Measurements from ENCODE around the gene NCAPD3. TPM values are rescaled to one million over a fixed set of nuclear protein-coding genes. Genes with fewer than 3 reads are reported as not detected.

NCAPD3 gene
- polyA plus RNA-seq, 3 donors: 4.0 to 15.2 (median 6.0) TPM

DNA sequence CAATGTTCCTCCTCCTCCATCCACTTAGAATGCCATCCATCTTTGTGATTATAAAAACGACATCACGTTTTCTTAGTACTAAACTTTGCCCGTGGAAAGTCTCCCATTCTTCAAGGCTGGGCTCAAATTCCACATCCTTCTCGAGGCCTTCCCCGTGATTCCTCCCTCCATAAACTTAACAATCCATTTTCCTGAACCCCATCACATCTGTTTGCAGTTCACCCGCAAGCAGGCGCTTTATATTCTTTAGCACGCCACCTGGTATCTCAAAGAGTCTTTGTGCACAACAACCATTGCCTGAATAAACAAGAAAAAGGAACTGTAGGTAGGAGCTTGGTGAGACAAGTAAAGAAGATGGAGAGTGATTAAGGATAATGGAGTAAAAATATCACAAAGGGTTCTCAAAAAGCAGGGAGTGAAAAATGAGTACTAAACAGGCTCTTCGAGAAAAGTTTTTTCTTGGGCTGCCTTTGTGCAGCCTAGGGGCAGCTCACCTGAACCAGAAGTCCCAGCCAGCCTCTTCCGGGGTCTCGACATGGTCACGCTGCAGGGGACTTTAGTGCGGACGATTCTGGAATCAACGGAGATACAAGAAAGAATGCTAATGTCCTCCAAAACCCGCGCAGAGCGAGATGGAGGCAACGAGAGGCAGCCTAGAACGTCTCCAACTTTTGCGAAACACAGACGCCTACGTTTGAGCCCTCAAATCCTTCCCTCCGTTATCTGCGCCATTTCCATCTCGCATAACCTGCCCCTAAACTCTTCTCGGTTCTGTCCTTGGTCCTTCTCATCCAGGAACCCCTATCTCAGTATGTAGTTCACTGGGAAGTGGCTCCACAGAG lies 28.8 kb upstream of the NCAPD3 start:
- intact Hi-C loops (cut with micrococcal nuclease): loop anchor here in 1 of 2 donors (5.0 kb wide), 1 partner anchor 35 kb away; no protein-coding TSS in a partner anchor
- WGBS (ENCODE audit: insufficient coverage): 8% methylated on average over 15 of the region's 27 CpGs
- H3K4me3 Mint-ChIP-seq: peak overlapping the region; percentile 95 to 96
- no peak for DNase-seq
- TF ChIP-seq, protein P1, sequence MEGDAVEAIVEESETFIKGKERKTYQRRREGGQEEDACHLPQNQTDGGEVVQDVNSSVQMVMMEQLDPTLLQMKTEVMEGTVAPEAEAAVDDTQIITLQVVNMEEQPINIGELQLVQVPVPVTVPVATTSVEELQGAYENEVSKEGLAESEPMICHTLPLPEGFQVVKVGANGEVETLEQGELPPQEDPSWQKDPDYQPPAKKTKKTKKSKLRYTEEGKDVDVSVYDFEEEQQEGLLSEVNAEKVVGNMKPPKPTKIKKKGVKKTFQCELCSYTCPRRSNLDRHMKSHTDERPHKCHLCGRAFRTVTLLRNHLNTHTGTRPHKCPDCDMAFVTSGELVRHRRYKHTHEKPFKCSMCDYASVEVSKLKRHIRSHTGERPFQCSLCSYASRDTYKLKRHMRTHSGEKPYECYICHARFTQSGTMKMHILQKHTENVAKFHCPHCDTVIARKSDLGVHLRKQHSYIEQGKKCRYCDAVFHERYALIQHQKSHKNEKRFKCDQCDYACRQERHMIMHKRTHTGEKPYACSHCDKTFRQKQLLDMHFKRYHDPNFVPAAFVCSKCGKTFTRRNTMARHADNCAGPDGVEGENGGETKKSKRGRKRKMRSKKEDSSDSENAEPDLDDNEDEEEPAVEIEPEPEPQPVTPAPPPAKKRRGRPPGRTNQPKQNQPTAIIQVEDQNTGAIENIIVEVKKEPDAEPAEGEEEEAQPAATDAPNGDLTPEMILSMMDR (IDR thresholded peaks at IDR 0.05): no peak
- Histone ChIP-seq H3K9me3 (replicated peaks in 1 of 2; ENCODE audit: control insufficient read depth in 1 of 2, insufficient read depth in 1 of 2, low read length in 2 of 2) (no peaks in the 10 kb centered on the region), H3K9ac (ENCODE audit: insufficient read depth, low read length, poor library complexity, severe bottlenecking) (peak overlapping the region; percentile 76), H3K36me3 (replicated peaks in 1 of 2; ENCODE audit: control insufficient read depth in 1 of 2, insufficient read depth in 2 of 2, low read length in 2 of 2) (peaks cover 17 to 38% of the 10 kb centered on the region in 2 donors), H3K27me3 (ENCODE audit: control insufficient read depth in 2 of 2, insufficient read depth in 2 of 2, low read length in 2 of 2) (no peaks in the 10 kb centered on the region), H4K20me1 (ENCODE audit: insufficient read depth, low read length) (no peaks in the 10 kb centered on the region), H2AFZ (ENCODE audit: insufficient read depth, low read depth, low read length, poor library complexity, severe bottlenecking) (peak overlapping the region; percentile 98), H3K79me2 (ENCODE audit: insufficient read depth, low read length) (peaks cover 17% of the 10 kb centered on the region), H3K4me1 (ENCODE audit: control insufficient read depth in 1 of 2, insufficient read depth in 2 of 2, low read length in 2 of 2) (peaks cover 33 to 37% of the 10 kb centered on the region in 2 donors), H3K4me3 (replicated peaks in 1 of 3; ENCODE audit: low read depth in 2 of 3, low read length in 3 of 3) (peak overlapping the region; percentile 68 to 97 (median 96)), H3K4me2 (replicated peaks; ENCODE audit: extremely low read depth, low read length, poor library complexity, severe bottlenecking) (peak overlapping the region; percentile 86), H3K27ac (ENCODE audit: low read depth in 1 of 2, low read length in 2 of 2) (peak overlapping the region in 1 of 2 donors; percentile 62)
- peak overlapping the region; percentile 16 to 87 (median 70) for H3K27ac Mint-ChIP-seq
- H3K4me1 Mint-ChIP-seq: peaks cover 33% of the 10 kb centered on the region
- no peaks in the 10 kb centered on the region for H3K9me3 Mint-ChIP-seq
- peaks cover 30 to 37% of the 10 kb centered on the region in 2 donors for H3K36me3 Mint-ChIP-seq
- H3K27me3 Mint-ChIP-seq (ENCODE audit: low read depth in 3 of 3): peaks cover 0 to 3% (median 0%) of the 10 kb centered on the region in 3 donors

DNA sequence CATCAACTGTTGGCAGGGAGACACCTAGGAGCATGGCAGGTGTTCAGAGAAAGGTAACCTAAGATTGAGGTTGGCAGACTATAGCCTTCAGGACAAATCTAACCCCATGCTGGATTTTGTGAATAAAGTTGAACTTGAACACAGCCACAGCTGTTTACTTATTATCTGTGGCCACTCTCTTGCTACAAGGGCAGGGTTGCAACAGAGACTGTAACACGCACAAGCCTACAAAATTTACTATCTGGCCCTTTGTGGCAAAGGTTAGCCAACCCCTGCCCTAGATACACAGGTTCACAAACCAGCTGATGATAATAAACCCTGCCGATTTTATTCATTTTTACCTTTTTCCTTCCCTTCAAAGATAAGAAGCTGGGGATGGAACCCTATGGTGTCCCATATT lies 26.9 kb upstream of the NCAPD3 start:
- WGBS (ENCODE audit: insufficient coverage): 83% methylated on average over 2 of the region's 2 CpGs
- no peaks in the 10 kb centered on the region for H3K9me3 ChIP-seq (replicated peaks in 1 of 2; ENCODE audit: control insufficient read depth in 1 of 2, insufficient read depth in 1 of 2, low read length in 2 of 2)
- H3K27ac ChIP-seq (ENCODE audit: low read depth in 1 of 2, low read length in 2 of 2): no peak overlapping the region
- H4K20me1 ChIP-seq (ENCODE audit: insufficient read depth, low read length): no peaks in the 10 kb centered on the region
- intact Hi-C loops (cut with micrococcal nuclease): loop anchor here in 1 of 2 donors (5.0 kb wide), 1 partner anchor 33 kb away; no protein-coding TSS in a partner anchor
- no peak overlapping the region for H3K27ac Mint-ChIP-seq
- DNase-seq: no peak
- no peak overlapping the region for H3K4me2 ChIP-seq (replicated peaks; ENCODE audit: extremely low read depth, low read length, poor library complexity, severe bottlenecking)
- no peaks in the 10 kb centered on the region for H3K27me3 ChIP-seq (ENCODE audit: control insufficient read depth in 2 of 2, insufficient read depth in 2 of 2, low read length in 2 of 2)
- H3K4me3 Mint-ChIP-seq: no peak overlapping the region
- peaks cover 0 to 3% (median 0%) of the 10 kb centered on the region in 3 donors for H3K27me3 Mint-ChIP-seq (ENCODE audit: low read depth in 3 of 3)
- no peak overlapping the region for H3K4me3 ChIP-seq (replicated peaks in 1 of 3; ENCODE audit: low read depth in 2 of 3, low read length in 3 of 3)
- peaks cover 17% of the 10 kb centered on the region for H3K79me2 ChIP-seq (ENCODE audit: insufficient read depth, low read length)
- H3K9ac ChIP-seq (ENCODE audit: insufficient read depth, low read length, poor library complexity, severe bottlenecking): no peak overlapping the region
- peaks cover 32% of the 10 kb centered on the region for H3K4me1 Mint-ChIP-seq
- TF ChIP-seq, protein P1 (IDR thresholded peaks at IDR 0.05): no peak
- peaks cover 33 to 37% of the 10 kb centered on the region in 2 donors for H3K4me1 ChIP-seq (ENCODE audit: control insufficient read depth in 1 of 2, insufficient read depth in 2 of 2, low read length in 2 of 2)
- no peak overlapping the region for H2AFZ ChIP-seq (ENCODE audit: insufficient read depth, low read depth, low read length, poor library complexity, severe bottlenecking)
- peaks cover 35 to 48% of the 10 kb centered on the region in 2 donors for H3K36me3 ChIP-seq (replicated peaks in 1 of 2; ENCODE audit: control insufficient read depth in 1 of 2, insufficient read depth in 2 of 2, low read length in 2 of 2)
- peaks cover 40 to 44% of the 10 kb centered on the region in 2 donors for H3K36me3 Mint-ChIP-seq
- H3K9me3 Mint-ChIP-seq: no peaks in the 10 kb centered on the region

All from CD14-positive monocyte (primary cell).